GM18502 (cell line): Measurements from ENCODE around the gene PDGFRB.
"Not testable (repeated sequence)": the region's sequence is repeated elsewhere in the genome, so short reads cannot be mapped to it uniquely, and the experiment has no call there.

Experiments used
- ATAC-seq: cut with Tn5 transposase; IDR thresholded peaks from one replicate; pipeline ENCODE4 v1.9.1; 2021; ENCODE audit warnings: mild to moderate bottlenecking; ENCODE audit not compliant: unreplicated experiment, poor library complexity

The PDGFRB gene

GRCh38 chr5:150104550-150104870 lies 51.1 kb downstream of the PDGFRB start:
- no peak for ATAC-seq

GRCh38 chr5:150103678-150104549 lies 51.7 kb downstream of the PDGFRB start:
- no peak for ATAC-seq

GRCh38 chr5:150101023-150101422 lies 54.6 kb downstream of the PDGFRB start:
- no peak for ATAC-seq

DNA sequence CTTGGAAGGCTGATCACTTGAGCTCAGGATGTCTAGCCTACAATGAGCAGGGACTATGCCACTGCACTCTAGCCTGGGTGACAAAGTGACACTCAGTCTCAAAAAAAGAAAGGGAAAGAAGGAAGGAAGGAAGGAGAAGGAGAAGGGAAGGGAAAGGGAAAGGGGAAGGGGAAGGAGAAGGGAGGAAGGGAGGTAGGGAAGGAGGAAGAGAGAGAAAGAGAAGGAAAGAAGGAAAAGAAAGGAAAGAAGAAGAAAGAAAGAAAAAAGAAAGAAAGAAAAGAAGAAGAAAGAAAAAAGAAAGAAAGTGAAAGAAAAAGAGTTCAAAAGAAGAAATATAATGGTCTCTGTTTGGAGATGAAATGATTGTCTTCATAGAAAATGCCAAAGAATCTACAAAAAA lies 58.5 kb downstream of the PDGFRB start:
- no peak for ATAC-seq

- ATAC-seq, result peak; percentile 57
Measured at GRCh38 chr5:150092159-150092787, 63.4 kb downstream of the PDGFRB start.

GRCh38 chr5:150085950-150086715 lies 69.5 kb downstream of the PDGFRB start, which contains the start of gene CSF1R:
CSF1R (minus strand) TSS chr5:150086554; CDS start chr5:150086427, 127 bp downstream.
- ATAC-seq, result no peak

DNA sequence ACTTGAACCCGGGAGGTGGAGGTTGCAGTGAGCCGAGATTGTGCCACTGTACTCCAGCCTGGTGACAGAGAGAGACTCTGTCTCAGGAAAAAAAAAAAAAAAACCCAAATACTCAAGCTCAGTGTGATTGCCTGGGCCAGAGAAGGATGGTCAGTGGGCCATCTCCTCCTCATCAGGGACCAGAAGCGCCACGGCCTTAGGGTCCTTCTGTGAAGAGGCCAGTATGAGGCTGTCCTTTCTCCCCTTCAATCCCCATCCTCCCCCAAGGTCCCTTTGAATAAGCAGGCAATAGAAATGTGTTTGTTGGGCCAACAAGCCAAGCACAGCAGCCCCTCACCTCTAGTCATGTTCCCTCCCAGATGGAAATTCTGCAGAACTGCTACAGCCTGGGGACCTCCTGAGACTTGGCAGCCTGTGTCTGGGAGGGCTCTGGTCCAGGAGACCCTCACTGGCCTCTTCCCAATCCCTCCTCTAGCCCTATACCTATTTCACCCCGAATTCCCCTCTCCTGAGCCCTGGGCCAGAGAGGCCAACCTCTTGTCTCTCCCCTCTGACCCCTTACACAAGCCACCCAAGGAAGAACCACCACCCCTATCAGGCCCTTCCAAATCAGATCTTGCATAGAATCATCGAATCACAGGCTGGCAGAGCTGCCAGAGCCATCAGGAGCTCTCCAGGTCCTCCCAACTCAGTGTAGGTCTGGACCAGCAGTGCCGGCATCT lies 70.3 kb downstream of the PDGFRB start:
- no peak for ATAC-seq

- ATAC-seq, result not testable (repeated sequence)
Measured at GRCh38 chr5:150084754-150085153, 70.9 kb downstream of the PDGFRB start.

- no peak for ATAC-seq
Measured at GRCh38 chr5:150082889-150083288, 72.8 kb downstream of the PDGFRB start.

- peak; percentile 39 for ATAC-seq
Measured at GRCh38 chr5:150082374-150082773, 73.3 kb downstream of the PDGFRB start.

DNA sequence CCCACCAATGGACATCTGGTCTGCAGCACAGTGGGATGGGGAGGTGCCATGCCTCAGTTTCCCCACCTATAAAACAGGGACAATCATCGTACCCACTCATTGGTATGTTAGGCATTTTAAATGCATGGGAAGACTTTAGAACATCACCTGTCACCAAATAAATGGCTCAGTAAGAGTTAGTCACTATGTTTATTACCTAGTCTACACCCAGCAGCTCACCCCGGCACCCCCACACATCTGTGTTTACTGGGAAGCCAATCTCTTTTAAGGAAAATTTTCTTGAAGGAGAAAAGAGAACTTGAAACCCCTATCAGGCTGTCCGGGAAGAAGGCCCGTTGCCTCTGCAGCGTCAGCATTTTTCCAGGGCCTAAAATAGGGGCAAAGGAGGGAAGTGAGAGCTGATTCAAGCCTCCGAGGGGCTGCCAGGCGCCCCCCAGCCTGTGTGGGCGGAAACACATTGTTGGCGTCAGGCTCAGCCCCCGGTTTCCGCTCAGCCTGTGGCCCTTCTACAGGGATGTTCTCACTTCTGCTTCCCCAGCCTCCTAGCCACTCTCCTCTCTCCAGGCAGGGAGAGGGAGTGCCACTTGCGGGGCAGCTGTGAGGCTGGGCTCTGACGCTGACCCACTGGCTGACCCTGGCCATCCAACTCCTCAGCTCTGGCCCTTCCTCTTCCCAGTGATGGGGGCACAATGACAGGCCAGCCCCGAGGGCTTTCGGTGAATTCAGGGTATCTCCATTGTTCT lies 73.9 kb downstream of the PDGFRB start:
- peak; percentile 95 for ATAC-seq

- ATAC-seq, result no peak
Measured at GRCh38 chr5:150080696-150081435, 74.8 kb downstream of the PDGFRB start.

DNA sequence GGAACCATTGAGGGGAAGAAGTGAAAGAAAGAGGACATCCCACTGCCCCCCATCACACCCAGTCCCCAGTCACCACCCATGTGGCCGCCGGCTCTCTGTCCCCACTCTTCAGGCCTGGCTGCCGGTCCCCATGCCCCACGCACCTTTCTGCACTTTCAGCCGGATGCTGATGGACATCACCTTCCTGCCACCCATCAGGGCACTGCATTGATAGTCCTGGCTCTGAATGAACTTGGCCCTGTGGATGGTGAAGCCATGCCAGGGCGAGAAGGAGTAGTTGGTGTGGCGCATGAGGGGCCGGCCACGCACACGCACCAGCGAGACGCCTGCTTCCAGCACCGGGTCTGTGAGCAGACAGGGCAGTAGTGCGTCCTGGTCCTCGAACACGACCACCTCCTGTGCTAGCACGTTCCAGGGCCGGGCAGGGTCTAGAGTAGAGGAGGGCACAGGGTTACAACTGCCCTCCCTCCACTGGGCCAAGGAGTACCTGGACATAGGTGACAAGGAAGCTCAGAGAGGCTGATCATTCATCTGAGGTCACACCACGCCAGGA lies 75.7 kb downstream of the PDGFRB start:
- ATAC-seq, result no peak

DNA sequence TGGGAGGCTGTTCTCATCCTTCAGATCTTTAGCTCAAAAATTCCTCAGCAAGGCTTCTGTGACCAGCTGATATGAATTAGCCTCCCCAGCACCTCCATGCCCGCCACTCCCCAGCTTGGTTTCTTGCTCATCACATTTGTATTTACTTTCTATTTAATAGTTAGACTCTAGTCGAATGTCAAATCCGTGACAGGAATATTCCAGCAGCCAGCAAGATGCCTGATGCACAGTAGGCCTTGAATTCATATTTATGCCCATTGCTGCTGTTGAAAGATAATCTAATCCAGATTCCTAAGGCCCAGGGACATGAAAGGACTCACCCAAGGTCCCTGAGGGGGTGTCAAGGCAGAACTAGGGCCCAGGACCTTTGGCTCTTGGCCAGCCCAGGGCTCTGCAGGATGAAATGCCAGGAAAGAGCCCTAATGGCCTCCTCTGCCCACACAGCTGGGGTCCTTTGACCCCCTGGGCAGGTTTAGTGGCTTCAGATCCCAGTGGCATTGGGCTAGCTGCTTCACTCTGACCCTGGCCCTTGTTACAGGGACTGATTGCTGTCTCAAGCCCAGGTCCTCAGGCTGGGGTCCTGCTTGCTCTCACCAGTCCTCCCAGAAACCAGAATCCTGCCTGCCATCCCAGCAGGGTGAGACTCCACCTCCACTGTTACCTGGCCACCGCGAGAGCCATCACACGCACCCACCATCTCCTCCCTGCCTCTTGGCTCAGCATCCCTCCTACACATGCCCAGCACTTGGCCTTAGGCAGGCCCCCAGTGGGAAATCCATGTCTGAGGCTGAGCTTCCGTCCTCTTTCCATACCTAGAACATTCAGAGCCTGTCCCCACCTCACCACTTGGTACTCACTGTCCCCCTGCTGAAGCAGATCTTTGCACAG lies 76.6 kb downstream of the PDGFRB start:
- no peak for ATAC-seq

- no peak for ATAC-seq
Measured at GRCh38 chr5:150077996-150078801, 77.4 kb downstream of the PDGFRB start.

DNA sequence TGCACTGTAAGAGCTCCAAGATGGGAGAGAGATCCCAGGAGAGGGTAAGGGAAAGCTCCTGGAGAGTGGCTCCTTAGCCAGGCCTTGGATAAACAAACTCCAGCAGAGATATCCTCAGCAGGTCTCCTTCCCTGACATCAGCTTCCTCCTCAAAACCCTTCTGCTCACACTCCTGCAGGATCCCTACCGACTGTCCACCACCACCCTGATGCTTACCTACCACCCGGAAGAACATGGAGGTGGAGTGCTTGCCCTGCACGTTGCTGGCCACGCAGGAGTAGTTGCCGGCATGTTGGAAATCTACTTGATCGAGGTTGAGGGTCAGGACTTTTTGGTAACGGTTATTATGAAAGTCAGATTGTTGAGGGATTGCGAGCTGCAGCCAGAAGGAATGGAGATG lies 78.6 kb downstream of the PDGFRB start:
- no peak for ATAC-seq

GRCh38 chr5:150075806-150076205 lies 79.8 kb downstream of the PDGFRB start:
- ATAC-seq, result no peak
